Neutrophil (primary cell): Measurements from ENCODE around the gene PLEKHG3.

Experiments
- H3K27ac ChIP-seq: fragments of 200-600 bp; sonication (generic); 2 replicates; pipeline ENCODE4 v1.5.1; 2016; ENCODE audit warnings: mild to moderate bottlenecking, moderate library complexity
- H3K27me3 ChIP-seq: fragments of 200-600 bp; sonication (generic); 2 replicates; pipeline ENCODE4 v1.6.0; 2016; ENCODE audit warnings: mild to moderate bottlenecking
- H3K36me3 ChIP-seq: fragments of 200-600 bp; sonication (generic); 2 replicates; pipeline ENCODE4 v1.5.1; 2017
- H3K4me1 ChIP-seq, 2 experiments: fragments of 200-600 bp in 1 of 2; sonication (generic) in 1 of 2; 1 replicate in 1 of 2; 2 replicates in 1 of 2; pipeline versions ENCODE4 v1.5.1 to v1.6.1; 2013 to 2016; ENCODE audit warnings: low read depth in 1 of 2, low read length in 1 of 2, mild to moderate bottlenecking in 1 of 2, moderate library complexity in 1 of 2; ENCODE audit not compliant: control insufficient read depth in 1 of 2, insufficient read depth in 1 of 2
- H3K4me3 ChIP-seq, 2 experiments: fragments of 200-600 bp in 1 of 2; sonication (generic) in 1 of 2; 1 replicate in 1 of 2; 2 replicates in 1 of 2; pipeline ENCODE4 v1.5.1; 2013 to 2016; ENCODE audit warnings: low read depth in 1 of 2, low read length in 1 of 2, mild to moderate bottlenecking in 1 of 2, moderate library complexity in 1 of 2
- H3K9me3 ChIP-seq: fragments of 200-600 bp; sonication (generic); 2 replicates; pipeline ENCODE4 v1.5.1; 2016
- TF ChIP-seq, protein P1 (sequence below): fragments of 200-600 bp; sonication (generic); IDR thresholded peaks from 2 replicates; pipeline ENCODE4 v1.5.1; 2016; ENCODE audit warnings: antibody characterized with exemption

The PLEKHG3 gene

GRCh38 chr14:64703395-64704142 lies 655 bp upstream of the PLEKHG3 start:
- peaks cover 81 to 89% of the 10 kb centered on the region in 2 experiments for H3K4me1 ChIP-seq
- TF ChIP-seq, protein P1, sequence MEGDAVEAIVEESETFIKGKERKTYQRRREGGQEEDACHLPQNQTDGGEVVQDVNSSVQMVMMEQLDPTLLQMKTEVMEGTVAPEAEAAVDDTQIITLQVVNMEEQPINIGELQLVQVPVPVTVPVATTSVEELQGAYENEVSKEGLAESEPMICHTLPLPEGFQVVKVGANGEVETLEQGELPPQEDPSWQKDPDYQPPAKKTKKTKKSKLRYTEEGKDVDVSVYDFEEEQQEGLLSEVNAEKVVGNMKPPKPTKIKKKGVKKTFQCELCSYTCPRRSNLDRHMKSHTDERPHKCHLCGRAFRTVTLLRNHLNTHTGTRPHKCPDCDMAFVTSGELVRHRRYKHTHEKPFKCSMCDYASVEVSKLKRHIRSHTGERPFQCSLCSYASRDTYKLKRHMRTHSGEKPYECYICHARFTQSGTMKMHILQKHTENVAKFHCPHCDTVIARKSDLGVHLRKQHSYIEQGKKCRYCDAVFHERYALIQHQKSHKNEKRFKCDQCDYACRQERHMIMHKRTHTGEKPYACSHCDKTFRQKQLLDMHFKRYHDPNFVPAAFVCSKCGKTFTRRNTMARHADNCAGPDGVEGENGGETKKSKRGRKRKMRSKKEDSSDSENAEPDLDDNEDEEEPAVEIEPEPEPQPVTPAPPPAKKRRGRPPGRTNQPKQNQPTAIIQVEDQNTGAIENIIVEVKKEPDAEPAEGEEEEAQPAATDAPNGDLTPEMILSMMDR = no peak
- H3K27me3 ChIP-seq = peaks cover 8% of the 10 kb centered on the region
- H3K27ac ChIP-seq = peak overlapping the region; percentile 99
- peak overlapping the region; percentile 79 to 97 for H3K4me3 ChIP-seq
- peaks cover 14% of the 10 kb centered on the region for H3K36me3 ChIP-seq
- no peaks in the 10 kb centered on the region for H3K9me3 ChIP-seq

GRCh38 chr14:64704743-64705380 lies 638 bp downstream of the PLEKHG3 start:
- peaks cover 8% of the 10 kb centered on the region for H3K27me3 ChIP-seq
- TF ChIP-seq, protein P1 = no peak
- H3K27ac ChIP-seq = peak overlapping the region; percentile 99
- peak overlapping the region; percentile 79 to 97 for H3K4me3 ChIP-seq
- H3K36me3 ChIP-seq = peaks cover 15% of the 10 kb centered on the region
- peaks cover 81 to 89% of the 10 kb centered on the region in 2 experiments for H3K4me1 ChIP-seq
- no peaks in the 10 kb centered on the region for H3K9me3 ChIP-seq

DNA sequence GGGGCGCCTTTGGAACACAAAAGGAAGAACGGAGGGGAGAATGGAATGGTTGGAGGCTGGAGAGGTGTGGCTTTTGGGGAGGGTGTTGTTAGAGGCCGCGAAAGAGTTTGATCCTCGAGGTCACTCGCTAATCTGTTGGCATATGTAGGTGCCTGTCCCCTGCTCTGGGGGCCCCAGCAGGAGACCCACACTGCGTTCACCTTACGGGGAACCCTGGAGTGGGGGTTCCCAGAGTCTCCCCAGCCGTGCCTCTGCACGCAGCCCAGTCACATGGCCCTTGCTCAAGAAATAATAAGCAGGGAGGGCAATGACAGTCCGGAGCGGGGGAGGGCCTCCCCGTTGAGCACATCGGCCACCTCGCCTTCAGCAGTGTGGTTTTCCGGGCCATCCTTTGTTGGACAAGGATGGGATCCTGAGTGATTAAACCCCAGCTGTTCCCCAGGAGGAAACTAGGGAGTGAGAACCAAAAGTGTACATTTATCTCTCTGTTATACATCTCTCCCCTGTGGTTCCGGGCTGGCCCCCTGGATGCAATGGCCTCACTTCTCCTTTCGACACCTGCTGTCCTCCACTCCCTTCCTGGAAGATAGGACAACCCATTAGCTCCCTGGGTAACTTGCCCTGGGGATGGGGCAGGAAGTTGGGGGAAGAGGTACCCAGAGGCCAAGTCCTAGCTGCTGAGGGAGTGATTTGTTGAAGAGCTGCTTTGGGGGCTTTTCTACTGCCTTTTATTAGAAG lies 1.3 kb downstream of the PLEKHG3 start:
- Histone ChIP-seq H3K27ac (peak overlapping the region; percentile 99), H3K9me3 (no peaks in the 10 kb centered on the region), H3K4me1 (peaks cover 81 to 89% of the 10 kb centered on the region in 2 experiments), H3K27me3 (peaks cover 8% of the 10 kb centered on the region), H3K4me3 (peak overlapping the region; percentile 79 to 97), H3K36me3 (peaks cover 21% of the 10 kb centered on the region)
- TF ChIP-seq, protein P1 = no peak

- H3K27ac ChIP-seq = peak overlapping the region; percentile 99
- peaks cover 81 to 89% of the 10 kb centered on the region in 2 experiments for H3K4me1 ChIP-seq
- H3K4me3 ChIP-seq = peak overlapping the region; percentile 79 to 97
- H3K27me3 ChIP-seq = peaks cover 8% of the 10 kb centered on the region
- no peaks in the 10 kb centered on the region for H3K9me3 ChIP-seq
- TF ChIP-seq, protein P1 = no peak
- H3K36me3 ChIP-seq = peaks cover 21% of the 10 kb centered on the region
Observed at GRCh38 chr14:64706119-64706592, 1.9 kb downstream of the PLEKHG3 start.

DNA sequence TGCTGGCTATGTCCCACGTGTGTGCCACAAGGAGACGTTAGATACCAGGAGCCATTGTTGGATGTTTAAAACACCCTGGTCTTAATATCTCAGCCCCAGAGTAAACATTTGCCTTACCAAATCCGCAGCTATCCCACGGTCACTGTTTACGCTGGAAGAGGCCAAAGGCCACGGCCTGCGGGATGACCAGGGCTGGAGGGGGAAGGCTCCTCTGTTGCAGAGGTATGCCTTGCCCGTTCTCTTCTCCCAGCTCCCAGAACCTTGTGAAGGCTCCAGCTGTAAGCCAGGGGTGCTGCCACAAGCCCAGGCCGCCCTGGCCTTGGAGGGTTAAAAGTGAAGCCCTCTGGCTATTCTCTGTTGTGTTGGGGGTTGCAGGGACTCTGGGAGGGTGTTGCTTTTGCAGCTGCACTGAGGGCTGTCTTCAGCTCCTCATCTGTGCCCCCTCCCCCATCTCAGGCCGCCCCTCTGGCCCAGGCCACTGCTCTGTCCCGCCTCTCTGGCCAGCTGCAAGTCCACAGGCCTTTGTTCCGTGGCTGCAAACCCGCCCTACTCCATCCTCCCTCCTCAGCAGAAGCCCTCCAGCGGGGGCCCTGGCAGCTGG lies 2.5 kb downstream of the PLEKHG3 start:
- peak overlapping the region; percentile 79 to 97 for H3K4me3 ChIP-seq
- peak overlapping the region; percentile 99 for H3K27ac ChIP-seq

More for the DNA sequence above, 2.5 kb downstream of the PLEKHG3 start:
- peaks cover 83 to 91% of the 10 kb centered on the region in 2 experiments for H3K4me1 ChIP-seq
- peaks cover 21% of the 10 kb centered on the region for H3K36me3 ChIP-seq
- TF ChIP-seq, protein P1 = no peak
- no peaks in the 10 kb centered on the region for H3K9me3 ChIP-seq
- peaks cover 5% of the 10 kb centered on the region for H3K27me3 ChIP-seq
